ENCODE results near the gene CNTN6.

The CNTN6 gene

DNA sequence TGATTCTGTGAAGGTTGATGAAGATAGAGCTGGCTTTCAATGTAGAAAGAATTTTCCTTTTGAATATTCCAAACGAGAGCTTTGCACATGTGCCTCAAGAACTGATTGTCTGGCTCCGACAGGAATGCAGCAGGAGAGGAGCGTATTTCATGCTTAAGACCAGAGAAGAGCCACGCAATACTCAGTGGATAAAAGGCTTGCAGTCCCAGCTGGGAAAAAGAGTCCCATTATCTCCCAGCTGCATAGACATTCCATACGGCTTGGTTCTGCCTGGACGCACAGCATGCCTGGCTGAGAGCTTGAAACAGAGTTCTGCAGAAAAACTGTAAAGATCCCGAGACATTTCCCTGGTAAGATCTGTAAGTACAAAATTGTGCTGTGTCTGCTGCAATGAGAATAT is at the start of gene CNTN6:
CNTN6 (plus strand) TSS at position 254 of the 400 bp plus-strand sequence. CDS start 54,985 bp downstream, outside the sequence.
- DNase-seq (ENCODE audit: low spot score) = no peak

DNA sequence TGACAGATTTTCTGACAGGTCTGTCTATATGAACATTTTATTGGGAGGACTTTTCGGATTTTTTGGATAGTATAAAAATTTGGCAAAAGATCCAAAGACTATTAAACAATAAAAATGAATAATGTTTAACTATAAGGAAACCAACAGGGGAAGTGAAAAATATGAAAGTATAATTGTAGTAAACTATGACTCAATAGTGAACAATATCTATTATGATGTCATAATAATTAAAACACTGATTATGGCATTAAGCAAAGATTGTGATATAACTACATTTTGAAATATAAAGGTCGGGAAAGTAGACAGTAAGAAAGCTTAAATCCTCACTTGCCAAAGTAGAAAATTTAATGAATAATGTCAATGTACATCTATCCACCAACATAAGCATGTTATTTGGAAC is 44.3 kb upstream of the CNTN6 start:
- DNase-seq (ENCODE audit: low spot score) = no peak

DNA sequence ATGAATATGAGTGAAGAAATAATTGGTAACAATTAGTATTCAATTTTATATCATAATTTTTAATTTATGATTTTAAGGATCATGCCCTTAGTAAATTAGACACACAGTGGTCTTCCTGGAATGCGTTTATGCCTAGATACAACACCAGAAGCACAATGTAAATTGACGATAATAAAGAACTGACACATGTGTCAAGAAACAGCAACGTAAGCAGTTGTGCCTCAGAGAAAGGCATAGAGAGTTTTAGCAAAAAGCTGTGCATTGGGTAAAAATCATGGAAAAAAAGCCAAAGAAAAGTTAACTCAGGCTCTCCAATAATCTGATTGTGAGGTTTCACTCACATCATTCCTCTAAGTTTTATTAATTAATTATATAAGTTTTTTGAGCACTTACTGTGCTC is 37.0 kb upstream of the CNTN6 start:
- no peak for DNase-seq (ENCODE audit: low spot score)

DNA sequence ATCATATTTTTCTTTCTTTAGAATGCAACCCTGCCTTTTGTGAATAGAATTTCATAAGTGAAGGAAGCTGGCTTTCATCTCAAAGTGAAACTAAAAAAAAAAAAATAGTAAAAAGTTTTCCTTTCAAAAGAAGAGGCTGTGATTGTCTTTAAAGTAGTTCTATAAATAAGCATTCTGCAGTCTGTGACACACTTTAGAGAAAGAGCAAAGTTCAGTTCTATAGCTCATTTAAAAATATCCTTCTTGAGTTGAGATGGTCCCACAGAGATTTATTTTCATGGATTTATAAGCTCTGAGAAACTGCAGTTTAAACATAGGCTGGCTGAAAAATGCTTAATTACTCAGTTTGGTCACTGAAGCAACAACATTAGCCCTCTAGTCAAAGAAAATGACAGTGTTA is 36.1 kb upstream of the CNTN6 start:
- no peak for DNase-seq (ENCODE audit: low spot score)

DNA sequence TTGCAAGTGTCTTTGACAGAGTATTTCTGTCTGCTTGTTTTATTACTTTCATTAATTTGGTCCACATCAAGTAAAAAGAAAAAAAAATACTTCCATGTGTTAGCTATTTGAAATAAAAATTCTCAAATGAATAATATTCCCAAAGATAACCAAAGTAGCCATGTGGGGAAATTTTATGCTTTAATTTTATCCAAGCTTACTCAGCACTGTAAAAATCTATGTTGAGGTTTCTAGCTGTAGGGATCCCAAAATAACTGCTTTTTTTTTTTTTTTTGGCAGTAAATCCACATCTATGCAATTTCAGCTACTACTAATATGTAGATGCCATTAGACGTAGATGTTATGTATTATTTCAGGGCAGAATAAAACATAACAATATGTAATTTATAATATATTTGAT is 35.4 kb upstream of the CNTN6 start:
- DNase-seq (ENCODE audit: low spot score) = no peak

DNA sequence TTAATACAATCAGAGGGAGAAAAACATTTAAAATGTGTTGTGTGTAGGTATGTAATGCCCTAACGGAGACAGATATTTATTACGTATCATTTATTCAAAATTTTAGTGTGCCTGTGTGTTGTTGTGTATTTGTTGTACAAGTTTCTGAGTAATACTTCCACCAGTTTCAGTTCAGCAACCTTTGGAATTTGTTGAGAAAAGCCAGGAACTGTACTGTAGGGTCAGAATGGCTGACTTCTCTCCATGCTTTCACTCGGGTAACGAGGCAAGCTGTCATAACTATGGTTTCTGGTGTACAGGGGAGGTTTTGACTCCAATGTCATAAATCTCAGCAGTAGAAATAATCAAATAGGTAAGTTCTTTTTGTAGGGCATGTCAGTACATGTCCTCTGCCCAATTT is 23.8 kb upstream of the CNTN6 start:
- no peak for DNase-seq (ENCODE audit: low spot score)

DNA sequence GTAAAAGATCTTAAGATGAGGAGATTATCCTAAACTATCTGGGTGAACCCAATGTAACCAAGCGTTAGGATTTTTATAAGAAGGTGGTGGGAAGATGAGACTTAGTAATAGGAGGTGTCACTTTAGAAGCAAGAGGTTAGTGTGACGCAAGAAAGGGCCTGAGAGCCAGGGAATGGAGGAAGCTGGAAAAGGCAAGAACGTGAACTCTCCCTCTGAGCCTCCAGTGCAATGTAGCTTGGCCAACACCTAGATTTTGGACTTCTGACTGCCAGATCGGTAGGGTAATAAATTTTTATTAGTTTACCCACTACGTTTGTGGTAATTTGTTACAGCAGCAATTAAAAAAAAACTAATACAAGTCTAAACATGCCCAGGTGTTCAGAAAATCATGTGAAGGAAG is 20.8 kb upstream of the CNTN6 start:
- no peak for DNase-seq (ENCODE audit: low spot score)

DNA sequence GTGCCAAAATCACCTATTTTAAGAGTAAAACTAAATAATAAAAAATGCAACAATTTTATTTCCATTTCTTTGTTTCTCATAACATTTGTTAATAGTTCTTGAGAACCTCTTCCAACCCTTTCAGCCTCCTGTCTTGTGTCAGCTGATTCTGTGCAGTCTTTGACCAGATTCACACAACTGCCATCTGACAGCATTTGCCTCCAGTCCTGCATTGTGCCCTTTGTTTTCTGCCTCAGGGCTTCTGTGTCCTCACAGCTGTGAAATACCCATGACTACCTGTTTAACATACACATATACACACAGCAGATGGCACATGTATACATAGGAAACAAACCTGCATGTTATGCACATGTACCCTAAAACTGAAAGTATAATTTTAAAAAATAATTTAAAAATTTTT is 13.2 kb upstream of the CNTN6 start:
- no peak for DNase-seq (ENCODE audit: low spot score)

DNA sequence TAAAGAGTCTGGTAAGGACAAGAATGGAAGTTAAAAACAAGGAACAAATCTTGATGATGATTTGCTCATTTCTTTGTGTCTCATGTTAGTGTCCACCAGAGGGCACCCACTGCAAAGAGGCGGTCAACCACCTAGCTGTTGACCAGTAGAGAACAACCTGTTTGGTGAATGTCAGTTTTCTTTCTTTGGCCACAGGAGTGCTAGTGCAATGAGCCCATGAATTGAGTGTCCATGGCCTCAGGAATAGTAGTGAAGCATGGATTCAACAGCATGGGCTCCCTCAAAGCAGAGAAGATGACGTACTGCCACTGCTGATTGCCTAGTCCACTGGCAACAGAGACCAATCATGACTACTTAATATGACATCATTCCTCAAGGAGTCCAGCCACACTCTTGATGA is 10.7 kb upstream of the CNTN6 start:
- DNase-seq (ENCODE audit: low spot score) = peak; percentile 6

DNA sequence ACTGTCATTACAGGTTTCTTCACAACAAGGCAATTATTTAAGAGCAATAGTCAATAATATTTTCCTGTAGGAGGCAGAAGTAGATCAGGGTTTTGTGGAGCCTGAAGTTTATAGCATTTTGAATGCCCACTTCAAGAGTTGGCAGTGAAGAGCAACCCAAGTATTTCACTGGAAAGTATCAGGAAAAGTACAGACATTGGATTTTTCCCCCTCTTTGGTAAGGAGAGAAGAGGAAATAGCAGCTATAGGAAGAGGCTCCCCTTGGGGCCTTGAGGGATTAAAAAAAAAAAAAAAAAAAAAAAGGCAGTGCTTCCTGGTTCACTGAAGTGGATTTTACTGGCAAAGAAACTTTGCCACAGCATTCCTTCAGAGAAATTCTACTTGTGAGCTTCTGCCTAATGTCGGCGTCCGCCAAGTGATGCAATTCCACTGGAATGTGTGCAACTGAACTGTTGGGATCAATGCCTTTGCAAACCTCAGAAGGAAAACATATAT is 5.7 kb upstream of the CNTN6 start:
- peak; percentile 15 for DNase-seq (ENCODE audit: low spot score)

DNA sequence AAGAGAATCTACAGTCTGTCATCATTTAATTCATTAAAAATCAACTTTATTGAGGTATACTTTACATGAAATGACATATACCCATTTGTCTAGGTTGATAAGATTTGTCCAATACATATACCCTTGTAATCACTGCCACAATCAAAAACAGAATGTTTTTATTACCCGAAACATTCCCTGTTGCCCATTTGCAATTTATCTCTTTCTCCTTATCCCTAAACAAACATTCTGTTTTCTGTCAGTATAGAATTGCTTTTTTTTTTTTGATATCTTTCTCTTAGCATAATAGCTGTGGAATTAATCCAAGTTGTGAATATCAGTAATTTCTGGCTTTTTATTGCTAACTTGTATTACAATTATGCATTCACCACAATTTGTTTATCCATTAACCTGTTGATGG is 4.3 kb upstream of the CNTN6 start:
- DNase-seq (ENCODE audit: low spot score) = no peak

DNA sequence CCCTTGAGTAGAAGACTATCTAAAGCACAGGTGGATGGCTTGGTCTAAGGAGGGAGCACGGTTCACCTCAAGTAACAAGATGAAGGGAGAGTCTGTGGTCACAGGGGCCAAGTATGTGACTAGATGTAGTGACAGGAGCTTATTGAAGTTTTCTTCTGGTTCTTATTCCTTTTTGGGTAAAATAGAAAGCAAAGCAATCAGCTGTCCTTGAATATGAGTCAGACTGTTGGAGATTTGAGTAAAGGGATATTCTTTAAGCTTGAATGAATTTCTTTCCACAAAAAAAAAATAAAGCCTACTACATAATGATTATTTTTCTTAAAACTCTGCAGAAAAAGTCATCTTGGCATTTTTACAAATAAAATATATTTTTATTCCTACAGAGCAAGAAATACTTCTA is 1.5 kb upstream of the CNTN6 start:
- no peak for DNase-seq (ENCODE audit: low spot score)

DNA sequence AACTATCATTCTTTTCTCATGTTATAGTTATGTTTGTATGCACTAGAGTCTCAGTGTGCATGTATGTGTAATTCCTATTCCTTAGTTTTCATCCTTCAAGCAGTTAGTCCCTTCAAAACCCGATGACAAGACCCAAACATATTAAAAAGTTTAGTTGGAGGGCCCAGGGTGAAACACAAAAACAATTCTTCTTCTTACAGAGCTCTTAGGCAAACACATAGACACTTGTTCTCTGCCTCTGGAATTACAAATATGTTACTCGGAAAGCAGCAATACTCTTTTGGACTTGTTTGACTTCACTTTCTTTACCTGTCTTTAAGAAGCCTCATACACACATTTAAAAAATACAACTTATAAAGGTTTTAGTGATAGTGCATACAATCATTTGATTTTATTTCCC is 763 bp upstream of the CNTN6 start:
- DNase-seq (ENCODE audit: low spot score) = no peak

DNA sequence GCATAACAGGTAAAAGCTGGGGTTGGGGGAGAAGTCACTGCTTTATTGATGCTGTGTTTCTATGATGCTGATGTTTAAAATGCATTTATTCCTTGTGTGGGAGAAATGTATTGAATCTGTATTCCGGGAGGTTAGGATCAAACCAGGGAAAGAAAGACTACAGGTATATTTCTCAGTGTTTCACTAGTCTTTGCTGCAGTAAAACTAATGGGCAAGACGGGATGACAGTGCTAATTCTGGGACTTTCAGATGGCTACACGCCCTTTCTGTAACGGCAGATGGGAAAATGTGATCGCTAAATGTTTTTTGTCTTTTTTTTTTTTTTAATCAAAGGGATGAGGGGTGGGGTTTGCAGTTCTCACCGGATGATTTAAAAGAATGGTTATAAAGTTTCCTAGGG is 393 bp downstream of the CNTN6 start:
- no peak for DNase-seq (ENCODE audit: low spot score)

DNA sequence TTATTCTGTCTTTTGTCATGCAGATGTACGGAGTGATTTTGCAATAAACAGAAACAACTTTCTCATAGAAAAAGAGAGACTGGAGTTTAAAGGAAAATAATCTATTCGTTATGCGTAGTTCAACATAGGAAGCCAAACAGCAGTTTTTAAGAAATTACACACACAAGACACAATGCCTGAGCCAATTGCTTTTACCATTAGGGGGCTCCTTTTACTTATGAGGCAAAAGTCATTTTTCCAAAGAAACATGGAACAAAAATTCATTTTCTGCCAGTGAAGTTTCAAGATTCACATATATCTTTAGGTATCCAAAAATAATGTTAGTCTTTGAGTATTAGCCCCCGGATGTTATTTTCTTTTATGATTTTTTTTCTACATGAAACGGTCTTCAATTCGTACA is 10.7 kb downstream of the CNTN6 start:
- DNase-seq (ENCODE audit: low spot score) = no peak

DNA sequence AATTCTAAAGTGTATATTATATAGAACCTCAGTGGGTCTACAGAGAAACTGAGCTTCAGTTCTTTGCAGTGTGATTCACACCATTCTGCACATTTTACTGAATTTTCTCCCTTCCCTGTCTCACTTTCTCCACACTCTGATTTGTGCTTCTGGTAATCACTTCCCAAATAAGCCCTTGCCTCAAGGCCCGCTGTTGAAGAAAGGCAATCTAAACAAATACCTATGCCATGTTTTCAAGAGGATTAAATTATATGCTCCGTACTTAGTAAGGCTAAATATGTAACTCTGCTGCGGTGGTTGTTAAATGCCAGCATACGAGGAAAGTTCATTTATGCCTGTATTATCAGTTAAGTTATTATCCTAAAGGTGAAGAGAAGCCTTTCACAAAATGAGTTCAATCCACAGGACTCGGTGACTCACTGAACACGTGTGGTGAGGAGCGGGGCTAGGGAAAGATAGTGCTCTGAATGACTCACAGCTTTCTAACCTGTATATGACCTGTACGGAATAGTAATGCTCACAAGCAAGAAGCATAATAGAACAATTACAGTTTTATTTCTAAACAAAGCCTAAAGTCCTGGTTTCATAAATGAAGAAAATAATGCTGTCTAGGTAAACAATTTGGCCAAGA is 25.1 kb downstream of the CNTN6 start:
- no peak for DNase-seq (ENCODE audit: low spot score)

DNA sequence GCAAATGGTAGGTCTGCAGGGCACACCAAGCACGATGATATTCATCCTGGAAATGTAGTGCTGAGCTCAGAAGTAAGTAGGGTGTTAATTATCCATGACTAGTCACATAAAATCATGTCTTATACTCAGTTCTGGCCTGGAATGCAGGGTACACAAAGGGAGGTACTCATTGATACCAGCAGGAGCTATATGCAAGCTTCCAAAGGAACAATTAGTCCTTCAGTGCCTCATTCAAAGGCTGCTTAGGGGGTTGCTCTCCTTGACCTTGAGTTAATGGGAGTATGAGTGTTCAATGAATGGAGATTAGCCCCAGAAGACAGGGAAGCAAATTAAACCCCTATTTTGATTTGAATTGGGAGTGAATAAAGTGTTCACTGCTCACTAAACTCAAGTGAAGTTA is 38.3 kb downstream of the CNTN6 start:
- DNase-seq (ENCODE audit: low spot score) = no peak

DNA sequence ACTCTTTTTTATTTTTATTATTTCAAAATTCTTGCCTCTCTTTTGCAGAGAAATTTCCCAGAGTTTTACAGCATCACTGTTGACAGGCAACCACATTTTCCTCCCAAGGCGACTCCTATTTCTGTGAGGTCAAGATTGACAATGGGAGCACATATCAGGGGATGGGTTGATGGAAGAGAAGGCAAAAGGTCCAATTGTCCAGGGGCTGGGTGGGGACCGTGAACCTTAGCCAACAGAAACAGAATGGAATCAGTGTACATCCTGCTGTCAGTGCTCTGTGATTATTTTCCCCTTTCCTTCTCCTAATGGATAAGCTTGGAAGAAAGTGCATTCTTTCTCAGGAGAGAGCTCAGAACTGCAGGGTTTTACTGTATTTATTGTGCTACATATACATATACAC is 42.4 kb downstream of the CNTN6 start:
- no peak for DNase-seq (ENCODE audit: low spot score)

DNA sequence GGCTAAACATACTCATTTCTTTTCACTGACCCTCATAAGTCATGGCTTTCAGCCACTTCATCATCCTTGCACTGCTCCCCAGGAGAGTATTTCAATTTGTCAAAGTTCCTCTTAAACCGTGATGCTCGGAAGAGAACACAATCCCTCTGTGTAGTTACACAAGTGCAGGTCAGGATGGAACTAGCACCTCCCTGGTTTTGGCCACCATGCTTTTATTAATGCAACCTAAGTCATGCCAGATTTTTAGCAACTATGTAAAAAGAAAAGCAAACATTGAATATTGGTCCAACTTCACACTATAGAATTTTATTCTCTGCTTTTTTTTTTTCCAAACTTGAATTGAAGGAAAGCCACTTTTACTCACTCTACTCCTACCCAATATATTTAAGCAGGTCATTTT is 45.2 kb downstream of the CNTN6 start:
- DNase-seq (ENCODE audit: low spot score) = no peak

DNA sequence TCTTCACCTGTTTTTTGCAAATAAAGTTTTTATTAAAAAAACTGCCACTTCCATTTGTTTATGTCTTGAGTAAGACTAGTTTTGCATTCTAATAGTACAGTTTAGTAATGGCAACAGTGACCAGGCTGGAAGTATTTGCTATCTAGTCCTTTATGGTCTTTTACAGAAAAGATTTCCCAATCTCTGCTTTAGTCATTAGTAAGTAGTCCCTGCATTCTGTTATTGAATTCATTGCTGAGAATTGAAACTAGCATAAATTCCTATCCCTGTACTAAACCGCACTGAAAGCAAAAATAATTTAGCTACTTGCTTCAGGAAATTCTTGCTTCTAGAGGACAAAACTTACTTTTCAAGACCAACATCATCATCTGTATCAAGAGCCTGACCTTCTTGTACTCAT is 46.2 kb downstream of the CNTN6 start:
- no peak for DNase-seq (ENCODE audit: low spot score)

DNA sequence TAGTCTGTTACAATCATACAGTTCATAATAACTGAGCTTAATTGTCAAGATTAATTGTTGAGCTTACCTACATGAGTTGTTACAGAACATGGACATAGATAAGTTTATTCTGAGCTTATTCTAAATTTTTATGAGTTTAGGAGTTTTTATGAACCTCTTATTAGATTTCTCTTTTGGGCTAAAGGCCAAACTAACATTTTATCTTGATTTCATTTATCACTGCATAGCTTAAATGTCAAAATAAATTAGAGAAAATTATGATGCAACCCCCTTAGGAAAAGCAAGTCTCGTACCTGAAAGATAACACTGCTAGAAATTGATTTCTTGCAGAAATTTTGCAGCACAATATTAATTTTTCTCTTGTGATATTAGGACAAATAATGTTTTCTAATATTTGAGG is 54.5 kb downstream of the CNTN6 start:
- no peak for DNase-seq (ENCODE audit: low spot score)

DNA sequence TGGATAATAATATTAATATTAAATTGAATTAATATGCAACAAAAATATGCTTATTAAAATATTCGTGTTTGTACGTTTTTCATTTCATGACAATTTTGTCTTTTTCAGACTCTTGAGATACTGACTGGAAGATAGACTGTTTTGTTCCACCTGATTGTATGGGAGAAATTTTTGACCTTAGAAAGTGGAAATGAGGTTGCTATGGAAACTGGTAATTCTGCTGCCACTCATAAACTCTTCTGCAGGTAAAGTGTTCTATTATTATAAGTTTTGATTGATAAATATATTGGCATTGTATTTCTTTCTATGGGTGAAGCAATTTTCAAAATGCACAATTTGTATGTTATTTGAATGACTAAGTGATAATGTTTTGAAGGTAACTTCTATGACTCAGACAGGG is 55.0 kb downstream of the CNTN6 start:
- no peak for DNase-seq (ENCODE audit: low spot score)

DNA sequence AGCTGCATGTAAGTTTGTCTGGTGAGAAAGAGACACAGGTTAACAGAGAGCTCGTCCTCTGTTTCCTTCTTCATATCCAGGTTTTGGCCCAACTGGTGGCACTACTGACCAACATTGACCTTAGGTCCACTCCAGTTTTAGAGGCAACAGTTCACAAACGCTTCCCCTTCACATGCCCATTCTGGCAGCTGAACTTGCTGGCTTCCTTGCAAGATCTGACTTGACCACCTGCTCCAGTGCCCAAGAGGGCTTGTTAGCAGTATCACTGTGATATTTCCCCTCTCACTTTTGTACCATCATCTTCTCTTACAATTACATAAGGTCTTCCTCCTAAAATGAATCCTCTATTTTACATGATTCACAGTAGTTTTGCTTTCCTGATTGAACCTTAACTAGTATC is 71.3 kb downstream of the CNTN6 start:
- no peak for DNase-seq (ENCODE audit: low spot score)

DNA sequence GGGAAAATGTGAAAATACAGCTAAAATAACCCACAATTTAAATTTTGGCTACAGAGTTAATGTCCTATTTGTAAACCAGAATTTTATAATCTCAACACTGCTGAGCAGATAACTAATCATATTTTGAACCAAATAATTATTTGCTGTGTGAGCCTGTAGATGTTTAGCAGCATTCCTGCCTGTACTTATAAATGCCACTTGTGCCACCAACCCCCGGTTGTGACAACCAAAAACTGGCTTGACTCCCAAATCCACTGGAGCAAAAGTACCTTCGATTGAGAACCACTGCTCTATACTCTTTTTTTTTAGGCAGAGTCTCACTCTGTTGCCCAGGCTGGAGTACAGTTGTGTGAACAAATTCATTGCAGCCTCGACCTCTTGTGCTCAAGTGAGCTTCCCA is 78.5 kb downstream of the CNTN6 start:
- no peak for DNase-seq (ENCODE audit: low spot score)

DNA sequence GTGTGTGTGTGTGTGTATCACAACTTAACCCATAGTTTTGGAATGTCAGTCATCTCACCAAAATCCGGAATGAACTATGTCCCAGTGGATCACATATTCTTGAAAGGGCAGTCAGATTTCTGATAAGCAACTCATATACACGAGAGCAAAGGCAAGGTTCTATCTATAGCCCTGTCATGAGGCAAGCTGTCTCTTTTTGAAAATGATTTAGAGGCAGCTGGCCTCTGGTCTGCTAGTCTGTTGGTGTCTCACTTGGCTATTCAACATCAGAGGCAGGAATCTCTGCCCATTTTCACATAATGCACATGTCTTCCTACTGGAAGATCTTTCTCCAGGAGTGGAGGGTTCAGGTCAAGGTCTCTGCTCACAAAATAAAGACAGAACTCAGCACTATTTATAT is 79.8 kb downstream of the CNTN6 start:
- DNase-seq (ENCODE audit: low spot score) = no peak

Measured in AG08396 (cell line).